ENCODE data around the gene TAS2R42. TPM values are rescaled to one million over a fixed set of nuclear protein-coding genes. Genes with fewer than 3 reads are reported as not detected.
A peak's percentile ranks its signal among the peaks of the same experiment; 100 is the strongest.

The TAS2R42 gene
- total RNA-seq, 1 donor from 2014 or later: not detected

- no peak for ATAC-seq (ENCODE audit: low read depth)
- CTCF ChIA-PET: no interaction called here
- intact Hi-C loops (cut with micrococcal nuclease): loop anchor here (5.0 to 10.0 kb wide), 2 partner anchors 959 to 1543 kb away; partner anchors contain the start of genes CDKN1B and GABARAPL1
These were observed 12.7 kb downstream of the TAS2R42 start for GRCh38 chr12:11174022-11174421.

GRCh38 chr12:11171969-11172675 lies 14.6 kb downstream of the TAS2R42 start:
- no peak for TF ChIP-seq CTCF (IDR thresholded peaks at IDR 0.05)
- ChIA-PET POLR2A (interaction anchor here (0.6 to 1.6 kb wide), 11 partner anchors 9 to 1554 kb away, joined by 3 to 10 read pairs (median 4); partner anchors contain the start of gene BORCS5), CTCF (interaction anchor here (1.4 to 2.1 kb wide), 2 partner anchors 27 to 422 kb away, joined by 5 read pairs; no protein-coding TSS in a partner anchor)
- ATAC-seq (ENCODE audit: low read depth) (no peak), DNase-seq (no peak)
- H3K27ac Mint-ChIP-seq: peak overlapping the region; percentile 95
- peaks cover 42% of the 10 kb centered on the region for H3K36me3 Mint-ChIP-seq (ENCODE audit: low read depth)
- intact Hi-C loops (cut with micrococcal nuclease): loop anchor here (1.0 to 10.0 kb wide), 6 partner anchors 87 to 1545 kb away; partner anchors contain the start of genes BORCS5, CDKN1B, GABARAPL1 and MAGOHB
- H3K27me3 Mint-ChIP-seq: no peaks in the 10 kb centered on the region
- H3K9me3 Mint-ChIP-seq: no peaks in the 10 kb centered on the region
- peak overlapping the region; percentile 97 for H3K4me3 Mint-ChIP-seq
- peaks cover 50% of the 10 kb centered on the region for H3K4me1 Mint-ChIP-seq

More at GRCh38 chr12:11174022-11174421, 12.7 kb downstream of the TAS2R42 start:
- Mint-ChIP-seq H3K27me3 (no peaks in the 10 kb centered on the region), H3K36me3 (ENCODE audit: low read depth) (peaks cover 33% of the 10 kb centered on the region), H3K4me1 (peaks cover 40% of the 10 kb centered on the region), H3K27ac (no peak overlapping the region), H3K4me3 (no peak overlapping the region), H3K9me3 (no peaks in the 10 kb centered on the region)
- TF ChIP-seq CTCF (IDR thresholded peaks at IDR 0.05): no peak
- DNase-seq: no peak
- POLR2A ChIA-PET: no interaction called here

- TF ChIP-seq CTCF (IDR thresholded peaks at IDR 0.05): no peak
- ChIA-PET CTCF (interaction anchor here (1.4 to 2.1 kb wide), 2 partner anchors 28 to 421 kb away, joined by 5 read pairs; no protein-coding TSS in a partner anchor), POLR2A (interaction anchor here (0.5 to 1.7 kb wide), 18 partner anchors 8 to 1642 kb away, joined by 3 to 10 read pairs (median 4); partner anchors contain the start of gene BORCS5)
- no peaks in the 10 kb centered on the region for H3K27me3 Mint-ChIP-seq
- H3K36me3 Mint-ChIP-seq (ENCODE audit: low read depth): peaks cover 45% of the 10 kb centered on the region
- DNase-seq (peak; percentile 75), ATAC-seq (ENCODE audit: low read depth) (peak; percentile 96)
- peak within 1 kb of the TSS; percentile 97 for H3K4me3 Mint-ChIP-seq
- peak within 1 kb of the TSS; percentile 95 for H3K27ac Mint-ChIP-seq
- peaks cover 52% of the 10 kb centered on the region for H3K4me1 Mint-ChIP-seq
- intact Hi-C loops (cut with micrococcal nuclease): loop anchor here (1.0 to 10.0 kb wide), 5 partner anchors 87 to 1546 kb away; partner anchors contain the start of genes BORCS5, CDKN1B, GABARAPL1 and MAGOHB
- H3K9me3 Mint-ChIP-seq: no peaks in the 10 kb centered on the region
These were observed 15.4 kb downstream of the TAS2R42 start, which contains the start of gene SMIM10L1 for GRCh38 chr12:11171145-11171968. TSS of gene SMIM10L1 (plus strand) at chr12:11171194. CDS start at chr12:11171357, 163 bp downstream.

GRCh38 chr12:11170810-11171144 lies 16.0 kb downstream of the TAS2R42 start:
- peak overlapping the region; percentile 97 for H3K4me3 Mint-ChIP-seq
- peaks cover 52% of the 10 kb centered on the region for H3K4me1 Mint-ChIP-seq
- no peaks in the 10 kb centered on the region for H3K27me3 Mint-ChIP-seq
- ATAC-seq (ENCODE audit: low read depth) (no peak), DNase-seq (no peak)
- peak overlapping the region; percentile 95 for H3K27ac Mint-ChIP-seq
- CTCF ChIA-PET: interaction anchor here (2.1 kb wide), 1 partner anchor 421 kb away, joined by 5 read pairs; no protein-coding TSS in a partner anchor
- no peaks in the 10 kb centered on the region for H3K9me3 Mint-ChIP-seq
- H3K36me3 Mint-ChIP-seq (ENCODE audit: low read depth): peaks cover 44% of the 10 kb centered on the region
- no peak for TF ChIP-seq CTCF (IDR thresholded peaks at IDR 0.05)
- POLR2A ChIA-PET: interaction anchor here (0.5 to 1.7 kb wide), 10 partner anchors 8 to 1643 kb away, joined by 3 to 10 read pairs (median 4); no protein-coding TSS in a partner anchor
- intact Hi-C loops (cut with micrococcal nuclease): loop anchor here (1.0 to 10.0 kb wide), 5 partner anchors 86 to 1547 kb away; partner anchors contain the start of genes BORCS5, CDKN1B, GABARAPL1 and MAGOHB

All from activated B cell treated with CpG ODN at 0.5 μM for 24 hours (primary cell).